ENCODE data around the gene ZNF280C. TPM values are rescaled to one million over a fixed set of nuclear protein-coding genes. Genes with fewer than 3 reads are reported as not detected.
A peak's percentile ranks its signal among the peaks of the same experiment; 100 is the strongest.

ZNF280C gene
- total RNA-seq, 1 donor from 2014 or later, result 3.4 TPM

DNA sequence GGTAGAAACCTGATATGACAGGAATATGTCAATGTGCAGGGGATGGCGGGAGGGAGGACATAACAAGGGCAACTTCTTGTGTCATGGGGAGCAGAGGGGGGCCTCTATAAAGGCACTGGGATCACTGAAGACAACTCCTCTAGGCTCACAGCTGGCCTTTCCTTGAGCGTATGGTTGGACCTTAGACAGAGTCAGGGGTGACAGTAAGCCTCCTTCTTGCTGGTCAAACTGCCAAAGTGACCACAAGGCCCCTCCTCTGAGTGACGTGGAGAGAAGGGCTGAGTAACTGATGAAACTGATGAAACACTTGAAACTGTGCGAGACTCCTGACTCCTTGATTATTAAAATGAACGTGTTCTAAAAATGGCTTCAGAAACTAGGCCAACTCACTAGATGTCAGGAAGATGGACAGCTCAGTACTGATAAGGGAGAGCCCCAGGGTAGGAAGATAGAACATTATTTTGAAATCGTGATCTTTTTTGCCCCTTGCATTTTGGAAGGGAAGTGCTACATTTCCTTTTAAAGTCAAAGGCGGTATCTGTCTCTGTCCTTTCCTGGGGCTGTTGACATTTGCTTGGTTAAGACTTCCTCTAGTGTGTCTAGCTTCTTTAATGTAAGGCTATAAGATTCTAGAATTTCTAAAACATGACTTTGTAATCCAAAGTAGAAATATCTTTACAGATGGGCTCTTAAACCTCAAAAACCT lies 95.4 kb downstream of the ZNF280C start:
- no peak for DNase-seq (ENCODE audit: low spot score)
- TF ChIP-seq, protein P1, sequence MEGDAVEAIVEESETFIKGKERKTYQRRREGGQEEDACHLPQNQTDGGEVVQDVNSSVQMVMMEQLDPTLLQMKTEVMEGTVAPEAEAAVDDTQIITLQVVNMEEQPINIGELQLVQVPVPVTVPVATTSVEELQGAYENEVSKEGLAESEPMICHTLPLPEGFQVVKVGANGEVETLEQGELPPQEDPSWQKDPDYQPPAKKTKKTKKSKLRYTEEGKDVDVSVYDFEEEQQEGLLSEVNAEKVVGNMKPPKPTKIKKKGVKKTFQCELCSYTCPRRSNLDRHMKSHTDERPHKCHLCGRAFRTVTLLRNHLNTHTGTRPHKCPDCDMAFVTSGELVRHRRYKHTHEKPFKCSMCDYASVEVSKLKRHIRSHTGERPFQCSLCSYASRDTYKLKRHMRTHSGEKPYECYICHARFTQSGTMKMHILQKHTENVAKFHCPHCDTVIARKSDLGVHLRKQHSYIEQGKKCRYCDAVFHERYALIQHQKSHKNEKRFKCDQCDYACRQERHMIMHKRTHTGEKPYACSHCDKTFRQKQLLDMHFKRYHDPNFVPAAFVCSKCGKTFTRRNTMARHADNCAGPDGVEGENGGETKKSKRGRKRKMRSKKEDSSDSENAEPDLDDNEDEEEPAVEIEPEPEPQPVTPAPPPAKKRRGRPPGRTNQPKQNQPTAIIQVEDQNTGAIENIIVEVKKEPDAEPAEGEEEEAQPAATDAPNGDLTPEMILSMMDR (IDR thresholded peaks at IDR 0.05), result no peak
- H3K4me3 Mint-ChIP-seq (ENCODE audit: unreplicated experiment), result peak overlapping the region; percentile 82
- H3K27ac Mint-ChIP-seq (ENCODE audit: unreplicated experiment), result peak overlapping the region; percentile 97
- H3K4me1 Mint-ChIP-seq (ENCODE audit: low read depth), result peaks cover 38% of the 10 kb centered on the region
- peaks cover 2% of the 10 kb centered on the region for H3K36me3 Mint-ChIP-seq (ENCODE audit: low read depth)
- H3K27me3 Mint-ChIP-seq (ENCODE audit: low read depth), result no peaks in the 10 kb centered on the region
- H3K9me3 Mint-ChIP-seq (ENCODE audit: low read depth), result no peaks in the 10 kb centered on the region

DNA sequence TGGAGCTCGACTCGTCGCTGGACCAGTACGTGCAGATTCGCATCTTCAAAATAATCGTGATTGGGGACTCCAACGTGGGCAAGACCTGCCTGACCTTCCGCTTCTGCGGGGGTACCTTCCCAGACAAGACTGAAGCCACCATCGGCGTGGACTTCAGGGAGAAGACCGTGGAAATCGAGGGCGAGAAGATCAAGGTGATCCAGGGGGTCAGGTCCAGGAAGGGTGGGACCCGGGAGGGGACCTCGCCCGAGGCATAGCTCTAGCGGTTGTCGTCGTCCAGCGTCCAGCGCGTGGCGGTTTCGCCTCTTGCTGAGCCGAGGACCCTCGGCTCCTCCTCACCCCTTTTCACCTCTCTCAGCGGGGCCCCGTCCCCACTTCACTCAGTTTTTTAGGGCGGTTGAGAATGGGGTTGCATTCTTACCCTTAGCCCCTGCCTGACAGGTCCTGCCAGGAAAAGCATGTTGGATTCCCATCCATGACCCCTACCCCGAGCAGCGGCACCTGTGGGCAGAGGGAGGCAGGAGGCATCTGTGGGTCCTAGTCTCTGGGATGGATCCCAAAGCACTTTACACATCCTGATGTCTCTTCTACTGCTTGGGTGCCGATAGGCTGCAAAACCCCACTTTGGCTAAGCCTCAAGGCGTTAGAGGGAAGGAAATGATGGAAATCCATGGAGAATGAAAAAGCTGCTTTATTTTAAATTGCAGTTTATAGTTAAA lies 96.4 kb downstream of the ZNF280C start:
- Mint-ChIP-seq H3K4me1 (ENCODE audit: low read depth) (peaks cover 38% of the 10 kb centered on the region), H3K9me3 (ENCODE audit: low read depth) (no peaks in the 10 kb centered on the region), H3K4me3 (ENCODE audit: unreplicated experiment) (peak overlapping the region; percentile 82), H3K27me3 (ENCODE audit: low read depth) (no peaks in the 10 kb centered on the region), H3K36me3 (ENCODE audit: low read depth) (no peaks in the 10 kb centered on the region), H3K27ac (ENCODE audit: unreplicated experiment) (peak overlapping the region; percentile 97)
- no peak for DNase-seq (ENCODE audit: low spot score)
- TF ChIP-seq, protein P1 (IDR thresholded peaks at IDR 0.05), result no peak

DNA sequence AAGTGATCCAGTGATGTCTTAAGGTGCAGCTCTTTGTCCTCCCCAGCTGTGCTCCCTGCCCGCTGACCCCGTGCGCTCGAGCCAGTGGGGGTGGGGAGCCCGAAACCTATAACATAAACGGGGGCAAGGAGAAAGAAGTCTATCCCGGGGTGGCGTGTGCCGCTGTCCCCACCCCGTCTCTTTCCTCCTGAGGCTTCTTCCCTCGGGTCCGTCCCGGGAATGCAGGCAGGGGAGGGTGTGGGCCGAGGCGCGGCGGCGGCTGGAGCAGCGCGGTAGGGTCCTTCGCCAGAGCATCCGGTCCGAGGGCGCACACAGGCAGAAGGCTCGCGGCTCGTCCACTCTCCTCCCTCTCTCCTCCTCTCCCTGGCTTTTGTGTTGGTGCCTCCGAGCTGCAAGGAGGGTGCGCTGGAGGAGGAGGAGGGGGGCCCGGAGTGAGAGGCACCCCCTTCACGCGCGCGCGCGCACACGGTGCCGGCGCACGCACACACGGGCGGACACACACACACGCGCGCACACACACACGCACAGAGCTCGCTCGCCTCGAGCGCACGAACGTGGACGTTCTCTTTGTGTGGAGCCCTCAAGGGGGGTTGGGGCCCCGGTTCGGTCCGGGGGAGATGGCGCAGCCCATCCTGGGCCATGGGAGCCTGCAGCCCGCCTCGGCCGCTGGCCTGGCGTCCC lies 97.1 kb downstream of the ZNF280C start, which contains the start of gene RAB33A:
Gene RAB33A (plus strand): TSS at position 517 of the 681 bp plus-strand sequence. CDS start 101 bp downstream, at position 618.
- H3K36me3 Mint-ChIP-seq (ENCODE audit: low read depth), result no peaks in the 10 kb centered on the region
- no peaks in the 10 kb centered on the region for H3K27me3 Mint-ChIP-seq (ENCODE audit: low read depth)
- H3K4me1 Mint-ChIP-seq (ENCODE audit: low read depth), result peaks cover 40% of the 10 kb centered on the region
- H3K9me3 Mint-ChIP-seq (ENCODE audit: low read depth), result no peaks in the 10 kb centered on the region
- TF ChIP-seq, protein P1 (IDR thresholded peaks at IDR 0.05), result no peak
- H3K27ac Mint-ChIP-seq (ENCODE audit: unreplicated experiment), result peak within 1 kb of the TSS; percentile 97
- H3K4me3 Mint-ChIP-seq (ENCODE audit: unreplicated experiment), result peak within 1 kb of the TSS; percentile 82
- DNase-seq (ENCODE audit: low spot score), result no peak

DNA sequence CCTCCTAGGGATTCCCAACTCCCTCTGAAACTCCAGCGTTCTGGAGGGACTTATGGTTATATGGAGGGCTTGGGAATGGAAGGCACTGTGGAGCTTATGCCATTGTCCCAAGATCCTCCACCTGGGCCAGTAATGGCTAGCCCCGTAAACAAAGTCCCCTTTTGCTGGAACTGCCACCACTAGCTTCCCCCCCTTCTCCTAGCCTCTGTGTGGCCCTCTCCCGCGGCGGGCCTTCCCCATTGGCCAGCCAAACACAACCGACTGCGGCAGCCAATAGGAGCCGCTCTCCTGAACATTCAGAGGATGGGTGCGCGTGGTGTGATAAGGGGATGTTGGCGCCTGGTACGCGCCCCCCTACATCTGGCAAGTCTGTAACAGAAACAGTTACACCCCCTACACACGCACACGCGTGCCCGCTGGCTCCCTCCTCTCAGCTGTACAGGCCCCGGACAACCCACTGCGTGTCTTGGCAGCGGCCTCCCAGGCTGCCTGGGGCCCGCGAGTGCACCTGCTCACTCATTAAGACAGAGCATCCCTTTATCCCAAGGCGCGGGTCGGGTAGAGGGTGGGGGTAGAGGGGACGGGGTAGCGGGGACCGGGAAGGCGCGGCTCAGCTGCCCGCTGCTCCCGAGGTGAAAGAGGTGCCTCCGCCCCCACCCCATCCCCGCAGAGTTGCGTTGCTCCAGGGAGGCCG lies 97.8 kb downstream of the ZNF280C start:
- no peak for DNase-seq (ENCODE audit: low spot score)
- no peaks in the 10 kb centered on the region for H3K9me3 Mint-ChIP-seq (ENCODE audit: low read depth)
- H3K27ac Mint-ChIP-seq (ENCODE audit: unreplicated experiment), result peak overlapping the region; percentile 49
- TF ChIP-seq, protein P1 (IDR thresholded peaks at IDR 0.05), result no peak
- peak overlapping the region; percentile 82 for H3K4me3 Mint-ChIP-seq (ENCODE audit: unreplicated experiment)
- no peaks in the 10 kb centered on the region for H3K36me3 Mint-ChIP-seq (ENCODE audit: low read depth)
- H3K4me1 Mint-ChIP-seq (ENCODE audit: low read depth), result peaks cover 34% of the 10 kb centered on the region
- no peaks in the 10 kb centered on the region for H3K27me3 Mint-ChIP-seq (ENCODE audit: low read depth)

Data from chondrocyte (in vitro differentiated cells).